Adrenal gland (tissue), 12 donors: ENCODE results near the gene ATF7. TPM values are rescaled to one million over a fixed set of nuclear protein-coding genes. Genes with fewer than 3 reads are reported as not detected.
"Not testable (repeated sequence)": the region's sequence is repeated elsewhere in the genome, so short reads cannot be mapped to it uniquely, and the experiment has no call there.

Experiments
- DNase-seq, 7 donors: peaks; one replicate each; pipeline ENCODE4 v3.0.0-alpha.2; 2019 to 2020
- H3K27ac ChIP-seq, 5 donors: fragments of 200-600 bp; sonication (generic) in 4 of 5; 1 replicate in 3 of 5; 2 replicates in 2 of 5; pipeline versions ENCODE4 v1.5.1 to v1.8.0; 2016 to 2020; ENCODE audit warnings: mild to moderate bottlenecking in 1 of 5
- H3K27me3 ChIP-seq: fragments of 200-600 bp; 2 replicates; pipeline ENCODE4 v1.8.0; 2021
- H3K36me3 ChIP-seq, 2 donors: fragments of 200-600 bp; replicated peaks in 1 of 2; 1 replicate in 1 of 2; 2 replicates in 1 of 2; pipeline versions ENCODE4 v1.5.1 to v1.8.0; 2018 to 2022
- H3K4me1 ChIP-seq, 2 donors: fragments of 200-600 bp; replicated peaks in 1 of 2; 1 replicate in 1 of 2; 2 replicates in 1 of 2; pipeline versions ENCODE4 v1.5.1 to v1.8.0; 2018 to 2021
- H3K4me3 ChIP-seq, 4 donors: fragments of 200-600 bp; sonication (generic) in 3 of 4; one replicate each; pipeline ENCODE4 v1.5.1; 2016 to 2018
- H3K9me3 ChIP-seq, 3 donors: fragments of 200-600 bp; sonication (generic) in 1 of 3; replicated peaks in 1 of 3; 1 replicate in 2 of 3; 2 replicates in 1 of 3; pipeline versions ENCODE4 v1.5.1 to v1.8.0; 2016 to 2021
- CTCF ChIP-seq, 6 experiments: fragments of 450-650 bp in 4 of 6; fragments of 200-600 bp in 2 of 6; sonication (generic) in 1 of 6; IDR thresholded peaks; 1 replicate in 5 of 6; 2 replicates in 1 of 6; pipeline versions ENCODE4 v1.5.1 to v1.8.0; 2016 to 2021; ENCODE audit warnings: antibody characterized with exemption in 6 of 6, mild to moderate bottlenecking in 2 of 6, moderate library complexity in 1 of 6
- POLR2A ChIP-seq, 2 donors: fragments of 450-650 bp; IDR thresholded peaks; one replicate each; pipeline ENCODE4 v1.6.1; 2017; ENCODE audit warnings: antibody characterized with exemption in 2 of 2, mild to moderate bottlenecking in 2 of 2, moderate library complexity in 1 of 2
- WGBS, 4 donors: extraction: QIAGEN DNeasy Blood & Tissue Kit in 2 of 4; methylation state at CpG; one replicate each; pipeline versions ENCODE4 v1.1.5 to v1.1.7; 2013 to 2017; 5-methylcytosine and 5-hydroxymethylcytosine counted together
- intact Hi-C, 2 donors: fragments of 100-400 bp; cut with DNase I; formaldehyde crosslinking; loops; one replicate each; pipeline versions ENCODE4 v1.14.1 to v1.15.0; 2022 to 2023
- polyA plus RNA-seq, 3 donors: library from polyadenylated mRNA; stranded (reverse); fragments of 200-250 nt in 2 of 3; fragments of 350-450 nt in 1 of 3; fragmentation: Illumina TruSeq in 1 of 3; extraction: RNeasy Lipid Tissue Mini Kit (QIAGEN cat#74804) in 1 of 3; gene quantifications; one replicate each; pipeline ENCODE4 v1.2.3, GENCODE V29; 2013 to 2014
- total RNA-seq, 9 donors: library from RNA; depleted of rRNA in 4 of 9; stranded (reverse); fragments of >200 nt in 4 of 9; fragments of 120-200 nt in 1 of 9; fragmentation: NEBNext Ultra II Directional in 1 of 9; extraction: Animal tissue kit (Norgen Biotek cat#: 25700) in 1 of 9; gene quantifications; one replicate each; pipeline versions ENCODE4 v1.1.0 to v1.2.4, GENCODE V29; 2013 to 2023
- donor health status: healthy with polysubstance abuse.
- donor health status: Bipolar disorder and iron deficiency.
- donor health status: DM: yes; HTN: yes; CAD: no.
- donor health status: DM: no; HTN: no; CAD: no.
- donor health status: DM: no; HTN: no; CAD: no.
- donor health status: DM: yes; HTN: yes; CAD: no.

Gene ATF7
- total and polyA plus RNA-seq, 12 donors = 12.1 to 41.7 (median 27.5) TPM

GRCh38 chr12:53483979-53484377 lies 142.2 kb downstream of the ATF7 start:
- intact Hi-C loops = no loop called here
- TF ChIP-seq POLR2A (IDR thresholded peaks at IDR 0.05) (no peak), CTCF (IDR thresholded peaks at IDR 0.05) (no peak)
- DNase-seq = peak in 1 of 7 donors; percentile 21
- WGBS, 4 donors = 88 to 96% (median 93%) methylated on average over 4 of the region's 4 CpGs
- H3K9me3 ChIP-seq = no peaks in the 10 kb centered on the region
- peaks cover 0 to 18% of the 10 kb centered on the region in 2 donors for H3K4me1 ChIP-seq
- H3K27ac ChIP-seq = no peak overlapping the region
- H3K4me3 ChIP-seq = no peak overlapping the region
- peaks cover 0 to 66% of the 10 kb centered on the region in 2 donors for H3K36me3 ChIP-seq
- no peaks in the 10 kb centered on the region for H3K27me3 ChIP-seq

- peak in 3 of 7 donors; percentile 21 to 55 (median 38) for DNase-seq
- no peak overlapping the region for H3K4me3 ChIP-seq
- intact Hi-C loops = no loop called here
- peak overlapping the region in 2 of 5 donors; percentile 15 to 41 for H3K27ac ChIP-seq
- H3K27me3 ChIP-seq = no peaks in the 10 kb centered on the region
- no peaks in the 10 kb centered on the region for H3K9me3 ChIP-seq
- TF ChIP-seq POLR2A (IDR thresholded peaks at IDR 0.05) (no peak), CTCF (IDR thresholded peaks at IDR 0.05) (no peak)
- peaks cover 0 to 72% of the 10 kb centered on the region in 2 donors for H3K36me3 ChIP-seq
- 80 to 88% (median 86%) methylated on average over 9 of the region's 9 CpGs for whole genome bisulfite sequencing, 4 donors
- peaks cover 0 to 23% of the 10 kb centered on the region in 2 donors for H3K4me1 ChIP-seq
Observed at GRCh38 chr12:53483225-53483978, 142.8 kb downstream of the ATF7 start.

- Histone ChIP-seq H3K27ac (peak overlapping the region in 2 of 5 donors; percentile 7 to 41), H3K9me3 (no peaks in the 10 kb centered on the region), H3K27me3 (no peaks in the 10 kb centered on the region), H3K4me3 (no peak overlapping the region), H3K4me1 (peaks cover 0 to 28% of the 10 kb centered on the region in 2 donors), H3K36me3 (peaks cover 0 to 79% of the 10 kb centered on the region in 2 donors)
- WGBS, 4 donors = 65 to 80% (median 76%) methylated on average over 7 to 18 of the region's 18 CpGs
- intact Hi-C loops = no loop called here
- DNase-seq = peak in 3 of 7 donors; percentile 25 to 53 (median 34)
- TF ChIP-seq CTCF (IDR thresholded peaks at IDR 0.05) (no peak), POLR2A (IDR thresholded peaks at IDR 0.05) (no peak)
Observed at GRCh38 chr12:53482626-53483168, 143.5 kb downstream of the ATF7 start.

GRCh38 chr12:53481939-53482586 lies 144.1 kb downstream of the ATF7 start:
- Histone ChIP-seq H3K4me1 (peaks cover 0 to 32% of the 10 kb centered on the region in 2 donors), H3K4me3 (no peak overlapping the region), H3K36me3 (peaks cover 0 to 85% of the 10 kb centered on the region in 2 donors), H3K9me3 (no peaks in the 10 kb centered on the region), H3K27me3 (no peaks in the 10 kb centered on the region), H3K27ac (peak overlapping the region in 2 of 5 donors; percentile 13 to 68)
- TF ChIP-seq POLR2A (IDR thresholded peaks at IDR 0.05) (no peak), CTCF (IDR thresholded peaks at IDR 0.05) (peak in 2 of 6 experiments; percentile 20 to 33)
- 77 to 84% (median 83%) methylated on average over 9 of the region's 9 CpGs for WGBS, 4 donors
- intact Hi-C loops = no loop called here
- DNase-seq = no peak

GRCh38 chr12:53481458-53481857 lies 144.7 kb downstream of the ATF7 start:
- Histone ChIP-seq H3K4me1 (peaks cover 0 to 38% of the 10 kb centered on the region in 2 donors), H3K27ac (peak overlapping the region in 2 of 5 donors; percentile 41 to 68), H3K36me3 (peaks cover 0 to 91% of the 10 kb centered on the region in 2 donors)
- intact Hi-C loops, H3K9me3 ChIP-seq, H3K4me3 ChIP-seq, H3K27me3 ChIP-seq: not testable (repeated sequence)
- DNase-seq = peak in 3 of 7 donors; percentile 41 to 62 (median 54)
- whole genome bisulfite sequencing, 4 donors = 35 to 49% (median 40%) methylated on average over 6 of the region's 6 CpGs
